Motor neuron (in vitro differentiated cells): ENCODE results near the gene TCERG1L. TPM values are rescaled to one million over a fixed set of nuclear protein-coding genes. Genes with fewer than 3 reads are reported as not detected.
"Not testable (repeated sequence)": the region's sequence is repeated elsewhere in the genome, so short reads cannot be mapped to it uniquely, and the experiment has no call there.

Source experiments
- ATAC-seq, 8 experiments: fragments of 200-7000 bp; cut with Tn5 transposase; replicated peaks in 6 of 8; 2 replicates each; pipeline ENCODE4 v1.8.0; 2021; ENCODE audit warnings: mild to moderate bottlenecking in 8 of 8, moderate library complexity in 8 of 8
- H3K27ac ChIP-seq, 2 donors: fragments of 250-450 bp; sonication (Bioruptor Pico); 2 replicates each; pipeline ENCODE4 v1.9.0; 2021; ENCODE audit warnings: antibody characterized with exemption in 2 of 2, mild to moderate bottlenecking in 2 of 2, moderate library complexity in 1 of 2
- H3K4me1 ChIP-seq, 2 donors: fragments of 250-450 bp; sonication (Bioruptor Pico); replicated peaks in 1 of 2; 2 replicates each; pipeline ENCODE4 v1.6.1; 2021; ENCODE audit warnings: antibody characterized with exemption in 2 of 2, mild to moderate bottlenecking in 2 of 2, moderate library complexity in 1 of 2
- H3K4me3 ChIP-seq, 5 donors: fragments of 250-450 bp; sonication (Bioruptor Pico); 2 replicates each; pipeline ENCODE4 v1.9.0; 2021; ENCODE audit warnings: antibody characterized with exemption in 5 of 5, mild to moderate bottlenecking in 5 of 5, moderate library complexity in 4 of 5
- WGBS, 10 experiments: fragments of 450-650 bp; shearing (Covaris generic); methylation state at CpG; one replicate each; pipeline ENCODE4 v1.0.0; 2022; 5-methylcytosine and 5-hydroxymethylcytosine counted together
- in situ Hi-C, 9 experiments: fragments of 400-800 bp; cut with MboI; loops; one replicate each; pipeline ENCODE4 v1.15.0; 2021; ENCODE audit warnings: low sequenced_read_pairs in 9 of 9, low pct_unique_long_range_greater_than_20kb in 2 of 9; ENCODE audit not compliant: unreplicated experiment in 9 of 9
- total RNA-seq, 8 experiments: library from RNA; unstranded; fragments of 300-600 nt; gene quantifications; 2 replicates each; pipeline versions ENCODE4 v1.2.3 to v1.2.4, GENCODE V29; 2022

TCERG1L gene
- total RNA-seq, 8 experiments from 2014 or later: 0.43 to 8.1 (median 2.0) TPM; not detected in 1

DNA sequence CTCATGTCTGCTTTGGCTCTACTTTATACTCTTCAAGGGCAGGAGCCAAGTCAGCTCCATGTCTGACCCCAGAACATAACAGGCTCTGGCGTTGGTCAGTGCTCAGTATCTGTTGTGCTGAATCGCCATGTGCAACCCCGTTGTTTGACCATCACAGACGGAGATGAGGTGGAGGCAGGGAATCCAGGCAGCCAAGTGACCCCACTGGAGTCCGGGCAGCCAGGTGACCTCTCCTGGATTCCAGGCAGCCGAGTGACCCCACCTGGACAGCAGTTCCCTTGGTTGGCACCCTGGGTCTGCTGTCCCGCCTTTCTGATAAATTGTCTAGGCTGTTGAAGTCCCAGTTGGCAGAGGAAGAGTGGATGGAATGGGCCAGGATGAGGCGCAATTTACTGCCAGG is 232.2 kb downstream of the TCERG1L start:
- in situ Hi-C loops: no loop called here
- WGBS, 10 experiments: 32 to 100% (median 88%) methylated on average over 2 to 6 of the region's 8 CpGs; no CpG with 5 or more reads in 7 of the 10 experiments
- ATAC-seq: no peak
- no peak overlapping the region for H3K27ac ChIP-seq
- peaks cover 0 to 9% of the 10 kb centered on the region in 2 donors for H3K4me1 ChIP-seq
- no peak overlapping the region for H3K4me3 ChIP-seq

DNA sequence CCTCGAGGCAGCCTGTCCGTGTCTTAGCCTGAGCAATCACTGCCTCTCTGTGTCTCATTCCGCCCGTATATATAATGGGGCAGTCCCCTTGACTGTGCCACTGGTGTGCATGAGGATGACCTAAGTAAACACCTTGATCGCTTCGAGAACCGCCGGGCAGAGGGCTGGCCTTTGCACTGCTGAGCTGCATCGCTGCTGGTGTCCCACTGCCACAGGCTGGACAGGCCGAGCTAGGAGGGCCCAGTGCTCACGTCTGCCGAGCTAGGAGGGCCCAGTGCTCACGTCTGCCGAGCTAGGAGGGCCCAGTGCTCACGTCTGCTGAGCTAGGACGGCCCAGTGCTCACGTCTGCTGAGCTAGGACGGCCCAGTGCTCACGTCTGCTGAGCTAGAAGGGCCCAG is 232.6 kb downstream of the TCERG1L start:
- WGBS, 10 experiments: 43 to 90% (median 64%) methylated on average over 3 to 6 of the region's 19 CpGs; no CpG with 5 or more reads in 6 of the 10 experiments
- H3K4me1 ChIP-seq, in situ Hi-C loops, H3K4me3 ChIP-seq, H3K27ac ChIP-seq: not testable (repeated sequence)
- peak in 1 of 8 experiments; percentile 12 for ATAC-seq

DNA sequence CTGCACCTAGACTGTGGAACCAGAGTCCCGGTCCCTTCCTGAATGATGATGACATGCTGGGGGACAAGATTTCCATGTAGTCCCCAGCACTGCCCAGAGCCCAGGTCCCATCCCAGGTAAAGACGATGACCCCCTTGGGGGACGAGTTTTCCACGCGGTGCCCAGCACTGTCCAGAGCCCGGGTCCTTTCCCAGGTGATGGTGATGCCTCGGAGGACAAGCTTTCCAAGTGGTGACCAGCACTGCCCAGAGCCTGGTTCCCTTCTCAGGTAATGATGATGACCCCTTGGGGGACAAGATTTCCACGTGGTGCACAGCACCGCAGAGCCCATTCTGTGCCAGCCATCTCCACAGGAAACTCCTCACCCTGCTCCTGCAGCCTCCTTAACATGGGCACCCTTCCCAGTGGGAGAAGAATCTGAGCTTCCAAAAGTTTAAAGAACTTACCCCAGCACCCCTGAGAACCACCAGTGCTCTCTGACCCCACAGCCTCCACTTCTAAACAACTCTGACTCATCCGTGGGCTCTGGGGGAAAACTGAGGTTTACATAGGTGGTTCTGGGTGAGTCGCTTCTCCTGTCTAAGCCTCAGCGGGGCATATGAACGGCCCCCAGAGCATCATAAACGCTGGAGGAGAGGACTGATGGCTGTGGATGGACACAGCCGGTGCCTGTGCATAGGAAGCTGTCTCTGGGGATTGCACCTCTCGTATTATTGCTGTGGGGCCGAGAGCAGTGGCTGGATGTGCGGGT is 233.2 kb downstream of the TCERG1L start:
- in situ Hi-C loops: no loop called here
- Histone ChIP-seq H3K4me3 (no peak overlapping the region), H3K27ac (no peak overlapping the region), H3K4me1 (peaks cover 0 to 5% of the 10 kb centered on the region in 2 donors)
- peak in 2 of 8 experiments; percentile 39 for ATAC-seq
- 14 to 94% (median 81%) methylated on average over 1 to 6 of the region's 18 CpGs; no CpG with 5 or more reads in 5 of the 10 experiments for WGBS, 10 experiments

DNA sequence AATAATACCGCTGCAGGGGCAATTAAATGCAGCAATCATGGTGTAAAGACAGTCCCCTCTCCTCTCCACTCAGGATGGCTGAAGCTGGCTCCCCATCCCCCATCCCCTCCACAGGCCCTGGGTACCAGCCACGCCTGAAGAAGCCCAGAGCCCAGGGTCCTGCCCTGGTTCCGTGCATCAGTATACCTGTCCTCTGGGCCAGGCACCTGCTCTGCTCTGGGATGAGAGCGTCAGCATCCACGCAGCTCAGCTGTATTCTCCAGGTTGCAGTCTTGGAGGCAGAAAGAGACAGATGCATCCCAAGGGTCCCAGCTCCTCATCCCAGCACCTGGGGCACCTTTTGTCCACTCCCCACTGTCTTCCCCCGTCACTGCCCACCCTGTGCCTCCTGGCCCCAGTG is 233.8 kb downstream of the TCERG1L start:
- ATAC-seq: no peak
- Histone ChIP-seq H3K4me3 (no peak overlapping the region), H3K4me1 (no peaks in the 10 kb centered on the region), H3K27ac (no peak overlapping the region)
- 0 to 100% (median 69%) methylated on average over 1 to 2 of the region's 6 CpGs; no CpG with 5 or more reads in 4 of the 10 experiments for WGBS, 10 experiments
- in situ Hi-C loops: no loop called here

DNA sequence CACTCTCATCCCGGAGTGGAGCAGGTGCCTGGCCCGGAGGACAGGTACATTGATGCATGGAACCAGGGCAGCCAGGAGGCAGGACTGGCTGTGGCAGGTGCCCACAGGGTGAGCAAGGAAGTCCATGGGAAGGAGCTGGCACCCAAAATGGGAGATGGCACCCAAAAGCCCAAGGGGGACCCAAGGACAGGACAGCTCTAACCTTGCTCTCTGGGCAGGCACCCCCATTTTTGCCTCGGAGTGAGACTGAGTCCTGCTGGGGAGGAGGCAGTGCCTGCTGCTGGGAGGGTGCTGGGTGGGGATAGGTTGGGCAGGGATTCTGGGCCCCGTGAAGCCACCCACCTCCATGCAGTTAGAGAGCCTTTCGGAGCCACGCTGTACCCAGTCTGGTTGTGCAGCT is 234.5 kb downstream of the TCERG1L start:
- no peak for ATAC-seq
- Histone ChIP-seq H3K4me3 (no peak overlapping the region), H3K4me1 (no peaks in the 10 kb centered on the region), H3K27ac (no peak overlapping the region)
- 25 to 80% (median 66%) methylated on average over 2 to 3 of the region's 6 CpGs; no CpG with 5 or more reads in 6 of the 10 experiments for WGBS, 10 experiments
- in situ Hi-C loops: no loop called here

DNA sequence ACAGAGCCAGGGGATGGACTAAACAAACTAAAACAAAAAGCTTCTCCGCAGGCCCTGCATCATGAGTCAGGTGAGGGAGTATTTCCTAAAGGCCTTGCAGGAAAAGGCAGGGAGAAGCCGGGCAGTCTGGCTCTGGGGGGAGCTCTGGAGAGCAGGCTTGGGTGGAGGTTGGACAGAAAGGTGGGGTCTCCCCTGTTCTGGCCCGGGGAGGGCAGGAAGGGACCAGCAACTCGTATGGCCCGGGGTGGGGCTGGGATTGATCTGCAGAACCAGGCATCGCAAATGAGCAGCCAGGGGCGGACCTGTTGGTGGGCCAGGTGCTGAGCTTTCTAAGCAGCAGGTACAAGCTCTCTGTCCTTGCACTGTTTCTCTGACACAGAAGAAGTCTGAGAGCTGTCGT is 235.2 kb downstream of the TCERG1L start:
- Histone ChIP-seq H3K4me3 (no peak overlapping the region), H3K4me1 (no peaks in the 10 kb centered on the region), H3K27ac (no peak overlapping the region)
- no peak for ATAC-seq
- in situ Hi-C loops: no loop called here
- 0 to 83% (median 57%) methylated on average over 1 to 4 of the region's 8 CpGs; no CpG with 5 or more reads in 7 of the 10 experiments for WGBS, 10 experiments

DNA sequence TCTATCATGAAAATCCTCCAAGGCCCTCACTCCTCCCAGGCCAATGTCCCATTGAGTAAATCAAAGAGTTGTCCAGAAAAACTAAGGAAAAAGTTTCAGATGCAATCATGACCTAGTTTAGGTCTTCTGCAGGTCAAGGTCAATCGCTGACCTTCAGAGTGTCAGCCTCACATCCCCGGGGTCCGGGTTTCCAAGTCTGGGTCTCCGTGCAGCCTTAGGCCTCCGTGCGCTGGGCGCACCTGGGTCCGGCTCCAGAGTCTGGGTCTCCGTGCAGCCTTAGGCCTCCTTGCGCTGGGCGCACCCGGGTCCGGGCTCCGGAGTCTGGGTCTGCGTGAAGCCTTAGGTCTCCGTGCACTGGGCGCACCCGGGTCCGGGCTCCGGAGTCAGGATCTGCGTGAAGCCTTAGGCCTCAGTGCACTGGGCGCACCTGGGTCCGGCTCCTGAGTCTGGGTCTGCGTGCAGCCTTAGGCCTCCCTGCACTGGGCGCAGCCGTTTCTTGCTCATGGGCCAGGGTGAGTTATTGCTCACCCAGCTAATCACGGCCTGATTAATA is 236.2 kb downstream of the TCERG1L start:
- Histone ChIP-seq H3K4me1 (no peaks in the 10 kb centered on the region), H3K27ac (no peak overlapping the region), H3K4me3 (no peak overlapping the region)
- WGBS, 10 experiments: 67 to 100% (median 76%) methylated on average over 1 to 14 of the region's 27 CpGs; no CpG with 5 or more reads in 2 of the 10 experiments
- no peak for ATAC-seq
- in situ Hi-C loops: no loop called here

DNA sequence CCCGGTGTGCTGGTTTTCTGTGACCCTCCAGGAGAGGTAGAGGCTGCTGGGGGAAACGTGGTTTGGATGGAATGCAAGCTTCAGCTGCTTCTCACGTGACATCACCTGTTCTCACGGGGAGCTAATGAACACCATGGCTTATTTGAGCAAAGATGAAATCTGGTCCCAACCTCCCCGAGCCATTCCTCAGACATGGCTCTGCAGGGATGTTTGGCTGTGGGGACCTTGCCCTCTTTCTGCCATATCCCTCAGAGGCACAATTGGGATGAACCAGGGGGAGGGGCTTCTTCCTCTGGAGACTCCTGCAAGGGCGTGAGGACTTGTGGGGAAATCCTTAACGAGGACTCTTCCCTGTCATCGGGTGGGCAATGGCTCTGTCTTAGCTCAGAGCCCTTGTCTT is 236.8 kb downstream of the TCERG1L start:
- in situ Hi-C loops: no loop called here
- ATAC-seq: no peak
- Histone ChIP-seq H3K4me1 (no peaks in the 10 kb centered on the region), H3K27ac (no peak overlapping the region), H3K4me3 (no peak overlapping the region)
- WGBS, 10 experiments: 17 to 100% (median 56%) methylated on average over 1 to 5 of the region's 8 CpGs; no CpG with 5 or more reads in 5 of the 10 experiments

DNA sequence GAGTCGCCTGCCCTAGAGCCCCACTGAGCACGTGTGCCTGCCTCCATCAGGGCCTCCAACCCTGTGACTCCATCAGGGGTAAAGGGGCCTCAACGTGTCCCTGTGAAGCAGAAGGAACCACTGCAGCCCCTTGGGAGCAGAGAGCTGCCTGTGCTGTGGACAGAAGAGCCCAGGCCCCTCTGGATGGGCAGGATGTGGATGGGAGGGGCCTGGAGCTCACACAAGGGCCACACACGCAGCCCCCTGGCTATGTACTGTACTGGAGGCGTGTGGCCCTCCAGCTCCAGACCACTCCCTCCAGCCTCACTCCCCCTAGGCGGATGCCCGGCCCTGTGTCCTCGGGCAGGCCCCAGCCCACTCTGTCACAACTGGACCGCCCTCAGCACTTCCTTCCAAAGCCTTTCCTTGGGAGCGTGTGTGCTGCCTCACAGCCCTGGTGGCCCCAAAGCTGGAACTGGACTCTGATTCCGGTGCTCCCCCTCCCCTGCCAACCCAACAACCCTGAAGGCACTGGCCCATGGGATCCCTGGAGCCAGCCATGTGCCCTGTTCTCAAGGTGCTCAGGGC is 238.0 kb downstream of the TCERG1L start:
- peak in 3 of 8 experiments; percentile 70 to 83 (median 73) for ATAC-seq
- in situ Hi-C loops: no loop called here
- Histone ChIP-seq H3K4me3 (no peak overlapping the region), H3K4me1 (no peaks in the 10 kb centered on the region), H3K27ac (no peak overlapping the region)
- 0 to 92% (median 39%) methylated on average over 1 to 4 of the region's 11 CpGs; no CpG with 5 or more reads in 6 of the 10 experiments for WGBS, 10 experiments

DNA sequence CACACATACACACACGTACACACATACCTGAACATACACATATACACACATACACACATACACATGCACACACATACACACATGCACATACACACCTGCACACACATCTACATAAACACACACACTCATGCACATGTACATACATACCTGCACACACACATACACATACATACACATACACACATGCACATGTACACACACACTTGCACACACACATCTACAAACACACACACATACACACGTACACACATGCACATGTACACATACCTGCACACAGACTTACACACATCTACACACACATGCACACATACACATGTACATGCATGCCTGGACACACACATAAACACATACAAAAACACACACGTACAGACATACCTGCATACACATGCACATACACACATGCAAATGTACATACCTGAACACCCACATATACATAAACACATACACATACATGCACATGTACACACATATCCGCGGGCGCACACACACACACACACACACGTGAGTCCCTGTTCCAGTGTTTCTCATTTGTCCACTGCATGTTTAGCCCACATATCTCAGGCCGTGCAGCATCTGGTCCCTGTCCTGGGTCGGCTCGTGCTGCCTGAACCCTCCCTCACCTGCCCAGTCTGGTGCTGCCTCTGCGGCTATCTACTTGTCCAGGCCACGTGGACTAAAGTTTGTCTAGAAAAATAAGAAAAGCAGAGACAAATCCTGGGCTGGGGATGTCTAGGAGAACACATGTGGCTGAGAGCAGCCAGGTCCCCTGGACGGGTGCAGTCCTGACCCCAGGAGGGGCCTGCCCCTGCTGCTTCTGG is 238.7 kb downstream of the TCERG1L start:
- no peak for ATAC-seq
- no peak overlapping the region for H3K27ac ChIP-seq
- H3K4me1 ChIP-seq: no peaks in the 10 kb centered on the region
- H3K4me3 ChIP-seq: no peak overlapping the region
- WGBS, 10 experiments: 29 to 93% (median 54%) methylated on average over 1 to 6 of the region's 13 CpGs; no CpG with 5 or more reads in 6 of the 10 experiments
- in situ Hi-C loops: no loop called here

DNA sequence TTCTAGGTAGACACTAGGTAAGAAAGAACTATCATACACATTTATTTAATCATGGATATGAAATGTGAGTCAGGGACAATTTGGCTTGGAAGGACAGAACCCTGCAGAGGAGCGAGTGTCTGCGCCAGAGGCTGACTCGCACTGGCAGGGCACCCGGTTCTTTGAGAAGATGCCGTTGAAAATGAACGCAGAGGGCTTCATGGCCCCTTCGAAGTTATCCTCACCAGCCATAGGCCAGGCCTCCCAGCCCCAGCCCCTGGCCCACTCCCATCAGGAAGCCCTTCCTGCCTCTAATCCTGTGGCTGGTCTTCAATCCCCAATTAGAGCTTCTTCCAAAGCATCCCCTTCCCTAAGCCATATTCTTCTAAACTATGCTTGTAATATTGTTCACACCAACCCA is 239.8 kb downstream of the TCERG1L start:
- WGBS, 10 experiments: 7 to 92% (median 75%) methylated on average over 1 to 7 of the region's 7 CpGs; no CpG with 5 or more reads in 4 of the 10 experiments
- no peaks in the 10 kb centered on the region for H3K4me1 ChIP-seq
- in situ Hi-C loops: no loop called here
- H3K4me3 ChIP-seq: no peak overlapping the region
- no peak overlapping the region for H3K27ac ChIP-seq
- ATAC-seq: no peak

DNA sequence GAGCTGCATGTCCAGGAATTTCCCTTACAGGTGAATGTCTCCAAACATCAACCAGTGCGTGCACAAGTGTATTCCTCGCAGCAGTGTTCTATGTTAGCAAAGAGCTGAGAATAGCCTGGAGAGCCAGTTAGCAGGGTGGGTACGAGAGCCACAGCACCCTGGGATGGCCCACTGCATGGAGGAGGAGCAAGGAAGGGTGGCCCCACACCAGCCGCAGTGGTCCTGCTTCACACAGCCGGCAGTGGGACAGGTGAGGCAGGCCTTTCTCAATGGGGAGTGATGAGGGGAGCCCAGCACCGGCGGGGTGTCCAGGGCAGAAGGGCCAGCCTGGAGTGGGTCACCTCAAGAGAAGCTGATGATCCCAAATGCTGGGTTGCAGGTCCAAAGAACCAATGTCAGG is 240.7 kb downstream of the TCERG1L start:
- in situ Hi-C loops: no loop called here
- ATAC-seq: no peak
- Histone ChIP-seq H3K4me1 (no peaks in the 10 kb centered on the region), H3K27ac (no peak overlapping the region), H3K4me3 (no peak overlapping the region)
- WGBS, 10 experiments: 3 to 83% (median 64%) methylated on average over 2 to 6 of the region's 7 CpGs; no CpG with 5 or more reads in 3 of the 10 experiments

DNA sequence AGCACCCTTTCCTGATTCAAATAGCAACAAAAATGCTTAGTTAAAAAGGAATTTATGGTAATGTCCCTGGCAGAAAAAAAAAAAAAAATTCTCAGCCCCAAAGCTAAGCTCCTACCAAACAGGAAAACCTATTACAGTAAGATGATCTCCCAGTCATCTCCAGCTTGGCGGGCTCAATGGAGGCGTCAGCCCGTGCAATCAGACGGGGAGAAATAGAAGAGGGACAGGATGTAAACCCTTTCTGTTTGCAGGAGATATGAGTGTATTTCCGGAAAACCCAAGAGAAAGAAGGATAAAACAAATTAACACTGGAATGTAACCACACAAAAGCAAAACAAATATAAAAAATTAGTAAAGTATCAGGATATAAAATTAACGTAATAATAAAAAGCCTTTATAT is 242.8 kb downstream of the TCERG1L start:
- WGBS, 10 experiments: 0 to 100% (median 67%) methylated on average over 1 to 6 of the region's 6 CpGs
- Histone ChIP-seq H3K27ac (no peak overlapping the region), H3K4me3 (no peak overlapping the region), H3K4me1 (no peaks in the 10 kb centered on the region)
- in situ Hi-C loops: no loop called here
- no peak for ATAC-seq
